ENCODE results near the gene CISH. TPM values are rescaled to one million over a fixed set of nuclear protein-coding genes. Genes with fewer than 3 reads are reported as not detected.

Gene CISH
- total RNA-seq, 1 experiment from 2014 or later, result 1.7 TPM

DNA sequence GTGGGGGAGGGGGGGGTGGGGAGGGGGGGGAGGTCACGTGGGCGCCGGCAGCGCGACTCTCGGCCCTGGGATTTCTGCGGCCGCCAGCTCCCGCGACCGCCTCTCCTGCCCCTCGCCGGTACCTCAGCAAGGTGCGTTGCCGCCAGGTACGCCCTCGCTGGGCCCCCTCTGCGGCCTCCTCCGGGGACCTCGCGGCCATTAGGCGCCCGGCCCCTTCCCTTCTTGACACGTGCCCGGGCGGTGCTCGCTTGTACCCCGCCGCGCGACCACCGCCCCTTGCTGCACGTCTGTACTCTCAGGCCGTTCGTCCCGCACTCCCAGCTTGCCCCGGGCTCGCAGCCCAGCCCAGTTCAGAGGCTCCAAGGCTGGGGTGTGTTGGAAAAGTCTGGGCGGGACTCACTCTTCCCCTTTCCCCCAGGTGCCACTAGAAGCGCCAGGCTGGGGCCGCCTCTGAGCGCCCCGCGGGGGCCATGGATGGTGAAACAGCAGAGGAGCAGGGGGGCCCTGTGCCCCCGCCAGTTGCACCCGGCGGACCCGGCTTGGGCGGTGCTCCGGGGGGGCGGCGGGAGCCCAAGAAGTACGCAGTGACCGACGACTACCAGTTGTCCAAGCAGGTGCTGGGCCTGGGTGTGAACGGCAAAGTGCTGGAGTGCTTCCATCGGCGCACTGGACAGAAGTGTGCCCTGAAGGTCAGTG, 5.7 kb upstream of the CISH start, which contains the start of gene MAPKAPK3:
TSS of gene MAPKAPK3 (plus strand) at position 56 of the 696 bp plus-strand sequence. CDS start at position 471, 415 bp downstream.
- Histone ChIP-seq H4K5ac (ENCODE audit: insufficient read length, low read depth, low read length) (no peak within 1 kb of the TSS), H3K56ac (ENCODE audit: insufficient read length, low read depth, low read length) (no peak within 1 kb of the TSS), H4K91ac (ENCODE audit: insufficient read length, low read depth, low read length) (no peak within 1 kb of the TSS), H3K9me3 (ENCODE audit: control insufficient read depth, low read depth, low read length) (no peaks in the 10 kb centered on the region), H2BK20ac (ENCODE audit: low read depth, low read length, poor library complexity, severe bottlenecking) (no peak within 1 kb of the TSS), H3K4me1 (ENCODE audit: insufficient read depth, low read length) (0 out of 2 replicates have a peak, but pooled peaks cover 3% of the 10 kb centered on the region), H3K9ac (ENCODE audit: extremely low read depth, insufficient read length, low read length) (peak within 1 kb of the TSS; percentile 42), H3K23me2 (ENCODE audit: insufficient read length, low read depth, low read length, poor library complexity, severe bottlenecking) (peaks cover 20% of the 10 kb centered on the region), H3K4ac (ENCODE audit: low read depth, low read length) (no peak within 1 kb of the TSS), H3K14ac (ENCODE audit: insufficient read depth, low read length) (peak within 1 kb of the TSS; percentile 66), H3K4me2 (ENCODE audit: insufficient read depth, insufficient read length, low read length) (peak within 1 kb of the TSS; percentile 90), H2AK5ac (ENCODE audit: insufficient read length, low read length) (no peak within 1 kb of the TSS), H2BK5ac (ENCODE audit: insufficient read length, low read length) (no peak within 1 kb of the TSS), H2BK12ac (ENCODE audit: insufficient read length, low read depth, low read length) (no peak within 1 kb of the TSS), H3K27me3 (ENCODE audit: insufficient read depth, low read length) (peaks cover 3% of the 10 kb centered on the region; the same call in 1 of the 2 replicates), H2BK15ac (ENCODE audit: low read depth, low read length) (no peak within 1 kb of the TSS), H3K23ac (ENCODE audit: insufficient read length, low read depth, low read length) (no peak within 1 kb of the TSS), H2BK120ac (ENCODE audit: low read depth, low read length, poor library complexity, severe bottlenecking) (no peak within 1 kb of the TSS), H4K20me1 (ENCODE audit: control insufficient read depth, insufficient read depth, insufficient read length) (no peaks in the 10 kb centered on the region), H3K18ac (ENCODE audit: insufficient read length, low read depth, low read length) (peak within 1 kb of the TSS; percentile 63), H3K27ac (ENCODE audit: insufficient read length, low read depth, low read length) (no peak within 1 kb of the TSS), H3K79me1 (ENCODE audit: insufficient read depth, low read depth, low read length, poor library complexity, severe bottlenecking) (no peaks in the 10 kb centered on the region), H4K8ac (replicated peaks; ENCODE audit: insufficient read length, low read depth, low read length) (no peak within 1 kb of the TSS), H2AFZ (ENCODE audit: low read length) (no peak within 1 kb of the TSS), H3T11ph (ENCODE audit: low read length) (no peak within 1 kb of the TSS), H3K79me2 (ENCODE audit: insufficient read depth, low read length) (no peaks in the 10 kb centered on the region)
- no peaks in the 10 kb centered on the region for H3K9me3 Mint-ChIP-seq
- TF ChIP-seq, protein P1, sequence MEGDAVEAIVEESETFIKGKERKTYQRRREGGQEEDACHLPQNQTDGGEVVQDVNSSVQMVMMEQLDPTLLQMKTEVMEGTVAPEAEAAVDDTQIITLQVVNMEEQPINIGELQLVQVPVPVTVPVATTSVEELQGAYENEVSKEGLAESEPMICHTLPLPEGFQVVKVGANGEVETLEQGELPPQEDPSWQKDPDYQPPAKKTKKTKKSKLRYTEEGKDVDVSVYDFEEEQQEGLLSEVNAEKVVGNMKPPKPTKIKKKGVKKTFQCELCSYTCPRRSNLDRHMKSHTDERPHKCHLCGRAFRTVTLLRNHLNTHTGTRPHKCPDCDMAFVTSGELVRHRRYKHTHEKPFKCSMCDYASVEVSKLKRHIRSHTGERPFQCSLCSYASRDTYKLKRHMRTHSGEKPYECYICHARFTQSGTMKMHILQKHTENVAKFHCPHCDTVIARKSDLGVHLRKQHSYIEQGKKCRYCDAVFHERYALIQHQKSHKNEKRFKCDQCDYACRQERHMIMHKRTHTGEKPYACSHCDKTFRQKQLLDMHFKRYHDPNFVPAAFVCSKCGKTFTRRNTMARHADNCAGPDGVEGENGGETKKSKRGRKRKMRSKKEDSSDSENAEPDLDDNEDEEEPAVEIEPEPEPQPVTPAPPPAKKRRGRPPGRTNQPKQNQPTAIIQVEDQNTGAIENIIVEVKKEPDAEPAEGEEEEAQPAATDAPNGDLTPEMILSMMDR (conservative IDR thresholded peaks at IDR 0.05), result 0 out of 3 replicates have a peak, but pooled peaks have one; percentile 19
- H3K4me3 Mint-ChIP-seq, result peak within 1 kb of the TSS; percentile 81 to 88
- DNase-seq, result no peak
- WGBS (ENCODE audit: extremely low coverage, insufficient read length, low lambda C conversion rate), result no CpG with 5 or more reads among the region's 58 CpGs
- peaks cover 26% of the 10 kb centered on the region for H3K27me3 Mint-ChIP-seq (ENCODE audit: low read depth)
- H3K36me3 Mint-ChIP-seq (ENCODE audit: insufficient read depth in 1 of 3, low read depth in 3 of 3), result peaks cover 0 to 14% (median 7%) of the 10 kb centered on the region in 3 experiments; a peak in 4 of 7 replicates
- peak within 1 kb of the TSS in 2 of 3 experiments; percentile 40 to 82; a peak in 3 of 7 replicates for H3K27ac Mint-ChIP-seq
- peaks cover 19 to 20% of the 10 kb centered on the region in 2 experiments for H3K4me1 Mint-ChIP-seq

Data from H9 (cell line).